Measurements from ENCODE around the gene TAF7. TPM values are rescaled to one million over a fixed set of nuclear protein-coding genes. Genes with fewer than 3 reads are reported as not detected.
"Not testable (repeated sequence)": the region's sequence is repeated elsewhere in the genome, so short reads cannot be mapped to it uniquely, and the experiment has no call there.

Gene TAF7
- total and polyA plus RNA-seq, 10 of the 15 experiments (the other 5 are each of a cell fraction or from before 2014, with no cell fraction given): 42.0 to 88.8 (median 69.2) TPM

GRCh38 chr5:141342773-141343172 is 22.2 kb upstream of the TAF7 start (continued):
- TF ChIP-seq CUX1 (IDR thresholded peaks at IDR 0.05; ENCODE audit: insufficient replicate concordance, low read depth, low read length): no peak

GRCh38 chr5:141340781-141341354 is 20.3 kb upstream of the TAF7 start:
- intact Hi-C loops (cut with micrococcal nuclease; ENCODE audit: unreplicated experiment); FAIRE-seq; H3K79me2 ChIP-seq (ENCODE audit: control insufficient read depth, insufficient read depth, low read length); DNase-seq (ENCODE audit: low read depth, low spot score); CTCF ChIA-PET; H3K27me3 ChIP-seq (replicated peaks in 1 of 2; ENCODE audit: control insufficient read depth in 2 of 2, insufficient read depth in 2 of 2, low read length in 1 of 2); H3K4me2 ChIP-seq (ENCODE audit: control insufficient read depth, insufficient read depth); H3K9me3 ChIP-seq (replicated peaks; ENCODE audit: control insufficient read depth, insufficient read depth, low read length); BruUV-seq (replicated peaks); H3K4me3 ChIP-seq; in situ Hi-C loops (cut with MboI); POLR2A ChIA-PET; H3K27ac ChIP-seq (ENCODE audit: control insufficient read depth, insufficient read depth); SMC1A ChIA-PET (ENCODE audit: uncharacterized antibody, unreplicated experiment); H3K9ac ChIP-seq (ENCODE audit: control insufficient read depth, insufficient read depth, low read length); H2AFZ ChIP-seq (ENCODE audit: control insufficient read depth, low read depth, low read length); H3K4me1 ChIP-seq (ENCODE audit: control insufficient read depth, insufficient read depth, low read length); H4K20me1 ChIP-seq (ENCODE audit: control insufficient read depth, insufficient read depth); RAD21 ChIA-PET (ENCODE audit: unreplicated experiment); H3K36me3 ChIP-seq (ENCODE audit: control insufficient read depth in 2 of 2, insufficient read depth in 2 of 2, low read length in 1 of 2); ATAC-seq: not testable (repeated sequence)
- WGBS (ENCODE audit: insufficient coverage, insufficient replicate concordance, low lambda C conversion rate, missing lambda C conversion rate): 77% methylated on average over 36 of the region's 45 CpGs
